Gastrocnemius medialis (tissue), 4 donors: Measurements from ENCODE around the gene SPSB1.

Experiments used
- POLR2A ChIP-seq, 2 donors: fragments of 450-650 bp; IDR thresholded peaks; one replicate each; pipeline ENCODE4 v1.6.1; 2017; ENCODE audit warnings: antibody characterized with exemption in 2 of 2, mild to moderate bottlenecking in 2 of 2, moderate library complexity in 2 of 2
- TF ChIP-seq, protein P1 (sequence below), 5 experiments: fragments of 450-650 bp in 3 of 5; fragments of 200-600 bp in 2 of 5; sonication (generic) in 2 of 5; IDR thresholded peaks in 4 of 5; conservative IDR thresholded peaks in 1 of 5; 1 replicate in 4 of 5; 2 replicates in 1 of 5; pipeline ENCODE4 v1.5.1; 2016 to 2019; ENCODE audit warnings: antibody characterized with exemption in 5 of 5, mild to moderate bottlenecking in 3 of 5, moderate library complexity in 3 of 5

DNA sequence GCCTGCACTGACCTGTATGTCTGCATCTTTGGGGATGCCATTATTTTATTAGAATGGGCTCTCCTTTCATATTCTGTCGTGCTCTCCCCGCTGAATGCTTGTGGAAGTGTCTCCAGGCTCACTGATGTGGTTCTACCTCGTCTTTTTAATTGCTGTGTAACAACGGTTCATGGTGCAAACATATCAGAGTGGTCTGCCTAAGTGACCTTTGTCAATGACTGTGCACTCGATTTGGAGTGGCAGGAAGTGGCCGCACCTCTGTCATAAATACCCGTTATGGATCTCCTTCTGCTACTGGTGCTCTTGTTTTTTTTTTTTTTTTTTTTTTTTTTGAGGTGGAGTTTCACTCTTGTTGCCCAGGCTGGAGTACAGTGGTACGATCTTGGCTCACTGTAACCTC lies 38.3 kb downstream of the SPSB1 start:
- TF ChIP-seq, protein P1, sequence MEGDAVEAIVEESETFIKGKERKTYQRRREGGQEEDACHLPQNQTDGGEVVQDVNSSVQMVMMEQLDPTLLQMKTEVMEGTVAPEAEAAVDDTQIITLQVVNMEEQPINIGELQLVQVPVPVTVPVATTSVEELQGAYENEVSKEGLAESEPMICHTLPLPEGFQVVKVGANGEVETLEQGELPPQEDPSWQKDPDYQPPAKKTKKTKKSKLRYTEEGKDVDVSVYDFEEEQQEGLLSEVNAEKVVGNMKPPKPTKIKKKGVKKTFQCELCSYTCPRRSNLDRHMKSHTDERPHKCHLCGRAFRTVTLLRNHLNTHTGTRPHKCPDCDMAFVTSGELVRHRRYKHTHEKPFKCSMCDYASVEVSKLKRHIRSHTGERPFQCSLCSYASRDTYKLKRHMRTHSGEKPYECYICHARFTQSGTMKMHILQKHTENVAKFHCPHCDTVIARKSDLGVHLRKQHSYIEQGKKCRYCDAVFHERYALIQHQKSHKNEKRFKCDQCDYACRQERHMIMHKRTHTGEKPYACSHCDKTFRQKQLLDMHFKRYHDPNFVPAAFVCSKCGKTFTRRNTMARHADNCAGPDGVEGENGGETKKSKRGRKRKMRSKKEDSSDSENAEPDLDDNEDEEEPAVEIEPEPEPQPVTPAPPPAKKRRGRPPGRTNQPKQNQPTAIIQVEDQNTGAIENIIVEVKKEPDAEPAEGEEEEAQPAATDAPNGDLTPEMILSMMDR (IDR thresholded peaks at IDR 0.05 in 4 of 5, conservative IDR thresholded peaks at IDR 0.05 in 1 of 5) = no peak
- TF ChIP-seq POLR2A (IDR thresholded peaks at IDR 0.05) = no peak
